GM12801 (cell line): Measurements from ENCODE around the gene AMZ1.

Experiments used
- CTCF ChIP-seq: IDR thresholded peaks from one replicate; pipeline ENCODE4 v1.5.1; 2011; ENCODE audit warnings: control low read depth; ENCODE audit not compliant: insufficient read length; ENCODE audit errors: extremely low read depth

The AMZ1 gene

GRCh38 chr7:2673934-2674333 lies 14.1 kb upstream of the AMZ1 start:
- no peak for TF ChIP-seq CTCF

- no peak for TF ChIP-seq CTCF
These were observed 12.7 kb upstream of the AMZ1 start for GRCh38 chr7:2675256-2675764.

GRCh38 chr7:2680256-2680655 lies 7.7 kb upstream of the AMZ1 start:
- no peak for TF ChIP-seq CTCF

- TF ChIP-seq CTCF, result no peak
These were observed 7.1 kb upstream of the AMZ1 start for GRCh38 chr7:2680792-2681490.

- no peak for TF ChIP-seq CTCF
These were observed 5.8 kb upstream of the AMZ1 start for GRCh38 chr7:2681929-2682799.

GRCh38 chr7:2684501-2684900 lies 3.5 kb upstream of the AMZ1 start:
- TF ChIP-seq CTCF, result no peak

- no peak for TF ChIP-seq CTCF
These were observed 1.9 kb upstream of the AMZ1 start for GRCh38 chr7:2686101-2686500.
